Loucy (cell line): ENCODE data around the gene GCG.

ENCODE experiments used
- H2AFZ ChIP-seq: fragments of 200-600 bp; sonication (generic); 2 replicates; pipeline ENCODE4 v1.6.0; 2016; ENCODE audit warnings: antibody characterized with exemption, mild to moderate bottlenecking, low read length, moderate library complexity
- H3F3A ChIP-seq: fragments of 200-600 bp; 2 replicates; pipeline ENCODE4 v1.6.0; 2016; ENCODE audit warnings: antibody characterized with exemption, low read depth, mild to moderate bottlenecking
- H3K27me3 ChIP-seq: fragments of 200-600 bp; sonication (generic); 2 replicates; pipeline ENCODE4 v1.6.1; 2014; ENCODE audit warnings: low read length, mild to moderate bottlenecking; ENCODE audit not compliant: insufficient read depth, poor library complexity, severe bottlenecking
- H3K36me3 ChIP-seq: fragments of 200-600 bp; sonication (generic); 2 replicates; pipeline ENCODE4 v1.6.1; 2016; ENCODE audit warnings: low read length; ENCODE audit not compliant: insufficient read depth
- H3K4me1 ChIP-seq: fragments of 200-600 bp; sonication (generic); 2 replicates; pipeline ENCODE4 v1.5.1; 2014; ENCODE audit warnings: low read length, mild to moderate bottlenecking; ENCODE audit not compliant: insufficient read depth, poor library complexity, severe bottlenecking
- H3K4me2 ChIP-seq: fragments of 200-600 bp; sonication (generic); 2 replicates; pipeline ENCODE4 v1.6.0; 2014; ENCODE audit warnings: antibody characterized with exemption, low read length, low read depth, mild to moderate bottlenecking; ENCODE audit not compliant: poor library complexity, severe bottlenecking
- H3K4me3 ChIP-seq: fragments of 200-600 bp; sonication (generic); 2 replicates; pipeline ENCODE4 v1.5.1; 2014; ENCODE audit warnings: low read length, mild to moderate bottlenecking, mixed read lengths; ENCODE audit not compliant: poor library complexity, severe bottlenecking
- H3K79me2 ChIP-seq: fragments of 200-600 bp; sonication (generic); 2 replicates; pipeline ENCODE4 v1.6.1; 2014; ENCODE audit warnings: low read length; ENCODE audit not compliant: insufficient read depth
- H3K9ac ChIP-seq: fragments of 200-600 bp; sonication (generic); 2 replicates; pipeline ENCODE4 v1.6.0; 2014; ENCODE audit warnings: mild to moderate bottlenecking, low read depth, low read length, moderate library complexity; ENCODE audit not compliant: poor library complexity, severe bottlenecking
- H3K9me2 ChIP-seq: fragments of 200-600 bp; sonication (generic); replicated peaks from 2 replicates; pipeline ENCODE4 v1.6.1; 2016; ENCODE audit warnings: low read depth, low read length, mixed read lengths
- H3K9me3 ChIP-seq: fragments of 200-600 bp; sonication (generic); 2 replicates; pipeline ENCODE4 v1.6.1; 2014; ENCODE audit warnings: mild to moderate bottlenecking, antibody characterized with exemption, low read length, low read depth; ENCODE audit not compliant: insufficient read depth
- H4K20me1 ChIP-seq: fragments of 200-600 bp; sonication (generic); 2 replicates; pipeline ENCODE4 v1.6.0; 2014; ENCODE audit warnings: antibody characterized with exemption, low read length, mild to moderate bottlenecking; ENCODE audit not compliant: insufficient read depth, poor library complexity, severe bottlenecking
- CTCF ChIP-seq: fragments of 200-600 bp; sonication (generic); conservative IDR thresholded peaks from 2 replicates; pipeline ENCODE4 v1.5.1; 2014; ENCODE audit warnings: mild to moderate bottlenecking, antibody characterized with exemption, low read length
- EZH2phosphoT487 ChIP-seq: fragments of 200-600 bp; IDR thresholded peaks from 2 replicates; pipeline ENCODE4 v1.6.1; 2018; ENCODE audit warnings: antibody characterized with exemption, mild to moderate bottlenecking, moderate library complexity, borderline replicate concordance

GCG gene

GRCh38 chr2:162116352-162116751 lies 35.7 kb downstream of the GCG start:
- no peak overlapping the region for H2AFZ ChIP-seq
- H3K27me3 ChIP-seq = no peaks in the 10 kb centered on the region
- no peak for TF ChIP-seq CTCF
- no peak for TF ChIP-seq EZH2phosphoT487

GRCh38 chr2:162115076-162115475 lies 37.0 kb downstream of the GCG start:
- Histone ChIP-seq H3K4me1 (peaks cover 10% of the 10 kb centered on the region), H3K4me2 (no peak overlapping the region), H3K79me2 (no peaks in the 10 kb centered on the region), H3F3A (no peaks in the 10 kb centered on the region), H4K20me1 (no peaks in the 10 kb centered on the region), H3K36me3 (no peaks in the 10 kb centered on the region), H3K9me3 (no peaks in the 10 kb centered on the region), H2AFZ (no peak overlapping the region), H3K9ac (no peak overlapping the region), H3K9me2 (no peaks in the 10 kb centered on the region), H3K27me3 (no peaks in the 10 kb centered on the region), H3K4me3 (no peak overlapping the region)
- no peak for TF ChIP-seq CTCF
- TF ChIP-seq EZH2phosphoT487 = no peak

More at GRCh38 chr2:162116352-162116751, 35.7 kb downstream of the GCG start:
- Histone ChIP-seq H3K9ac (no peak overlapping the region), H3K9me3 (no peaks in the 10 kb centered on the region), H3K4me2 (no peak overlapping the region), H3K4me3 (no peak overlapping the region), H3K9me2 (no peaks in the 10 kb centered on the region), H3F3A (no peaks in the 10 kb centered on the region), H3K79me2 (no peaks in the 10 kb centered on the region), H3K4me1 (peaks cover 11% of the 10 kb centered on the region), H3K36me3 (no peaks in the 10 kb centered on the region), H4K20me1 (no peaks in the 10 kb centered on the region)

GRCh38 chr2:162114271-162114670 lies 37.8 kb downstream of the GCG start:
- Histone ChIP-seq H3K27me3 (no peaks in the 10 kb centered on the region), H3K4me2 (no peak overlapping the region), H3K36me3 (no peaks in the 10 kb centered on the region), H3K9ac (no peak overlapping the region), H3F3A (no peaks in the 10 kb centered on the region), H2AFZ (no peak overlapping the region), H3K79me2 (no peaks in the 10 kb centered on the region), H3K4me3 (no peak overlapping the region), H3K9me2 (no peaks in the 10 kb centered on the region), H4K20me1 (no peaks in the 10 kb centered on the region), H3K9me3 (no peaks in the 10 kb centered on the region), H3K4me1 (peaks cover 7% of the 10 kb centered on the region)
- TF ChIP-seq EZH2phosphoT487 (no peak), CTCF (no peak)
